KBM-7 (cell line): ENCODE results near the gene TMPRSS6.

Experiments used
- DNase-seq: peaks from one replicate; pipeline ENCODE4 v3.0.0-alpha.2; 2015
- in situ Hi-C: fragments of 300-500 bp; cut with MboI; formaldehyde crosslinking; loops from 2 replicates; pipeline ENCODE4 v1.14.3; 2020; ENCODE audit warnings: low sequenced_read_pairs, low pct_unique_long_range_greater_than_20kb, mixed read lengths

TMPRSS6 gene

DNA sequence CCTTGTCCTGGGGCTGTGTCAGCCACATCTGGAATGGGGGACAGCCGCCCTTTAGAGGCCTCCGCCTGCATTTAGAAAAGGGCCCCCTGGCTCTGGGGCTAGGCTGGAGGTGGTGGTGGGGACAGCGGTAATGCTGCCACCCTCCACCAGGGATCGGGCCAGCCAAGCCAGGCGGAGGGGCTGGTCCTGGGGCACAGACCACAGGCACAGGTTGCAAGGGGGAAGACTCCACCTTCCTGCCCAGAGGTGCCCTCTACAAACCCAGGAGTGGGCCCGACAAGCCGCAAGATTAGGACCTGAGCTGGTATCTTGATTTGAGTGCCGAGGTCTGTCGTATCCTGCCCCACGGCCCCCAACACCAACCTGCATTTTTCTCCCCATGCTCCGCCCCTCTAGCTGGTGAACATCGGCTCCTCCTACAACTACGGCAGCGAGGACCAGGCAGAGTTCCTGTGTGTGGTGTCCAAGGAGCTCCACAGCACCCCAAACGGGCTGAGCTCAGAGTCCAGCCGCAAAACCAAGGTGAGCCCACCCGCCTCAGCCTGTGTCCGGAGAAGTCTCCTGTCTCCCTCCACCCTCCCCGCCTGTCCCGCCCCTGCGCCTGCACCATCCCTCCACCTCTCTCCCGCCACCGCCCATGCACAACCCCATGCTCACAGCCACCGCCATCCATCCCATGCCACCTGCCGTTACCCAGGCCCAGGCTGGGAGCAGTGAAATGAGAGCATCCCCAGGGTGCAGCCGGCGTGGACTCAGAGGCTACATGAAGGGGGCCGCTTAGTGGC, 50.4 kb downstream of the TMPRSS6 start:
- in situ Hi-C loops, result no loop called here
- no peak for DNase-seq

DNA sequence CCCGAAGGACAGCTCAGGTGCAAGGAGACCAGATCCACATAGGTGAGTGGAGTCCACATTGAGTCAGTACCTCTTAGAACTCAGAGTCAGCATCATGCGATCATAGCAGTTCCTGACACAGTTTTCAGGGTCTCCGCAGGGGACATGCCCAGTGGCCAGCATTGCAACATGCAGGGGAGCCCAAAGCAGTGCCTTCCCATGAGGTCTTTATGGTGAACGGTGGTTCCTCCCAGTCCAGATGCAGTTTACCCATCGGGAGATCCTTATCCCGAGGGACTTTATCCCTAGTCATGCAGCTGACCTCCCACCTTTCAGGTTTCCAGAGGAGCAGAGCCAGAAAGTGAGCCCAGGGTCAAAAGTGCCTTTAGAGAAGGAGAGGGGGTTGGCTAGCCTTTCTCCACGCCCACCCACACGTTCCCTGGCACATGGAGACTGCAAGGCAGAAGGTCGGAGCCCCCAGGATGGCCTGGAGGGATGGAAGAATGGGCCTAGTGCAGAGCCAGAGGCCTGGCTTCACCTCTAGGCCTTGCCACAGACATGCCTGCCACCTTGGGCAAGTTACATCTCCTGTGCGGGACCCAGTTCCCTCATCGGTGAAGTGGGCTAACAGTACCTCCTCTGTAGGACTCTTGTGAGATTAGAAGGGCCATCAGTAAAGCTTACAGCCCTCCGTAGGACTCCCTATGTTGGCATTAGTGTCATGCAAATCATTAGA, 51.6 kb downstream of the TMPRSS6 start:
- in situ Hi-C loops, result no loop called here
- no peak for DNase-seq

DNA sequence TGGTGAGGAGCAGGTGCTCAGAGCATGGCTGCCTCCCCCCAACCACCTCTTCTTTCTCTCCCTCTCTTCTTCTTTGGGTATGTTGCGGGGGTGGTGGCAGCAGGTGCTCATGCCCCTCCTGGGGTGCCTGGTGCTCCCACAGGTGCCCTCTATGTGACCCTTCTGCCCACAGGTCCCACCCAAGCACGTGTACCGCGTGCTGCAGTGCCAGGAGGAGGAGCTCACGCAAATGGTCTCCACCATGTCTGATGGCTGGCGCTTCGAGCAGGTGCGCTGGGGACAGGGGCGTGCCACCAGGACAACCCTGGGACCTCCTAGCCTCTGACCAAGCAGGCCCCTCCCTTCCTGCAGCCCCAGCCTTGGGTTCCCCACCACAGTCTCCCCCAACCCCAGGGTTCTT, 52.3 kb downstream of the TMPRSS6 start:
- DNase-seq, result no peak
- in situ Hi-C loops, result no loop called here

DNA sequence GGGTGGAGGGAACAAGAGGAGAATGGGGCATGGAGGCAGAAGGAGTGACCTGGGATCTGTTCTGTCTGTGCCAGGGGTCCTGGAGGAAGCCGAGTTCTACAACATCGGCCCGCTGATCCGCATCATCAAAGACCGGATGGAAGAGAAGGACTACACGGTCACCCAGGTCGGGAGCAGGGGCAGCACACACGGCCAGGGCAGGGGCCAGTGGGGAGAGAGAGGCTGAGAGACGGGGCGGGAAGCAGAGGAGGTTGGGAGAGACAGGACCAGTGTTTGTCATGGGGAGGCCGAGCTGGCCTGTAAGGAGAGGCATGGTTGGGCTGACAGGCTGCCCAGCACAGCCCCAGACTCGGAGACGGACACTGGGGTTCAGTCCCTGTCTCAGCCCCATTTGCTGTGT, 53.3 kb downstream of the TMPRSS6 start:
- no peak for DNase-seq
- in situ Hi-C loops, result no loop called here

DNA sequence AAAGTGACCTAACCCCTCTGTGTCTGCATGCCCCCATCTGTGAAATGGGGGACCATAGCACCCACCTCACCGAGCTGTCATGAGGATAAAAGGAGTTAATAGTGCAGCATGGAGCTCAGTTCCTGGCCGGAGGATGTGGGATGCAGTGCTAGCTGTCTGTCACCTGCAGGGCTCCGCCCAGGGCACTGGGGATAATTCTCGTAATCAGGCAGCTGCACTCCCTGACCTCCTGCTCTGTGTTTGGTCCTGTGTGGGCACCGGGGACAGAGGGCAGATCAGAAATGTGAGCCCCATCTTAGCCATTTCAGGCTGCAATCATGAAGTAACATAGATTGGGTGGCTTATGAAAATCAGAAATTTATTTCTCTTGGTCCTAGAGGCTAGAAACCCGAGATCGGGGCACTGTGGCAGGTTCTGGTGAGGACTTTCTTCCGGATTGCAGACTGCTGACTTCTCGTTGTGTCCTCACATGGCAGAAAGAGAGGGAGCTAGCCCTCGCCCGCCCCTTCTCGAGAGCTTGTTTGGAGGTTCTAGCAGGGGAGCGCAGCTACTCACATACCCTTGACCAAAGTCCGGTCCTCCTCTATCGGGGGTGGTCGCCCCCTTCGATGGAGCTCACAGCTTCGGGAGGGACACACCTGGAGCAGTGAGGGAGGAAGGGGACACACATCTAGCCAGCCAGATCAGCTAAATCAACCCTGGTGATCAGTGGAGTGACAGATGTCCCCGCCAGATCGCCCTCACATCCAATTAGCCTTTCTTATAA, 54.7 kb downstream of the TMPRSS6 start:
- in situ Hi-C loops, result no loop called here
- DNase-seq, result no peak

DNA sequence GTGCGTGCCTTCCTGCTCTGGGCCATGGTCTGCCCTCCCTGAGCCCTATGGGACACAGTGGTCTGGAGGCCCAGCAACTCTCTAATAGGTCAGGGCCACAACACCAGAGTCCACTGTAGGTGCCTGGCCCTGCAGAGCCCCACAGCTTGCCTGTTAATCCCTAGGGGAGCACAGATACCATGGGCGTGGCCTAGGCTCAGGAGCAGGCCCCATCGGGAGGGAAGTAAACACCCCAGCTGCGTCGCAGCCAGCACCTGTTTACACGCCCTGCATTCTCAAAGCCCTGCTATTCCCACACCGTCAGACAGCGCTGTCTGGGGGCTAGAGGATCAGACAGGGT, 55.5 kb downstream of the TMPRSS6 start:
- in situ Hi-C loops, result no loop called here
- DNase-seq, result no peak

DNA sequence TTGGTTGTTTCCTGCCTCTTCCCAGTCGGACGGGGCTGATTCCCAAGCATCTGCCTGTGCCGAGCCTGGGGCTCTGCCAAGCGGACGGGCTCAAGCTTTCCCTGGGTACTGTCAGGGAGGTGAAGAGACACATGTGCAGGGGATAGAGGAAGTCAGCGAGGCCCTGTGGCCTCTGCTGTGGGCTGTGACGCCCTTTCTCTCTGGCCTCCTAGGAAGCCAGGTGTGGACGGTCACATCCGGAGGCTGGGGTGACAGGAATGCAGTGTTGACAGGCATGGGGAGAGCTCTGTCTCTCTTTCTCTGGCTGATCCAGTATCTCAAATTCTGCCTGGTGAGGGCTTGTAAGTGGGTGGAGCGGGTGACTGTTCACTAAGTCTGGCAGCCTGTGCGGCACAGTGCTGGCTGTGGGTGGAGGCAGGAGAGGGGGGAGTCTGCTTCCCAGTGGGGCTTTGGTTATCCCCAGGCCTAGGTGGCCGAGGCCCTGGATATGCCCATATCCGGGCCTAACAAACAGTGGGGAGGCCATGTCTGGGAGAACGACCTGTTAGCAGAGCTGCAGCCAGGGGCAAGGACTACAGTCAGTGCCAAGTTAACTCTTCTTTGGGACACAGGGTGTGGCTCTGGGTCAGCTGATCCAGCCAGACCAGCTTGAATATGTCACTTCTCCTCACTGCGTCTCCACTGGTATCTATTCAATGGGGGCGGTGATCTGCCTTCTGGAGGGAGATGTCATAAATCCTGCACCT, 56.0 kb downstream of the TMPRSS6 start:
- in situ Hi-C loops, result no loop called here
- DNase-seq, result no peak

DNA sequence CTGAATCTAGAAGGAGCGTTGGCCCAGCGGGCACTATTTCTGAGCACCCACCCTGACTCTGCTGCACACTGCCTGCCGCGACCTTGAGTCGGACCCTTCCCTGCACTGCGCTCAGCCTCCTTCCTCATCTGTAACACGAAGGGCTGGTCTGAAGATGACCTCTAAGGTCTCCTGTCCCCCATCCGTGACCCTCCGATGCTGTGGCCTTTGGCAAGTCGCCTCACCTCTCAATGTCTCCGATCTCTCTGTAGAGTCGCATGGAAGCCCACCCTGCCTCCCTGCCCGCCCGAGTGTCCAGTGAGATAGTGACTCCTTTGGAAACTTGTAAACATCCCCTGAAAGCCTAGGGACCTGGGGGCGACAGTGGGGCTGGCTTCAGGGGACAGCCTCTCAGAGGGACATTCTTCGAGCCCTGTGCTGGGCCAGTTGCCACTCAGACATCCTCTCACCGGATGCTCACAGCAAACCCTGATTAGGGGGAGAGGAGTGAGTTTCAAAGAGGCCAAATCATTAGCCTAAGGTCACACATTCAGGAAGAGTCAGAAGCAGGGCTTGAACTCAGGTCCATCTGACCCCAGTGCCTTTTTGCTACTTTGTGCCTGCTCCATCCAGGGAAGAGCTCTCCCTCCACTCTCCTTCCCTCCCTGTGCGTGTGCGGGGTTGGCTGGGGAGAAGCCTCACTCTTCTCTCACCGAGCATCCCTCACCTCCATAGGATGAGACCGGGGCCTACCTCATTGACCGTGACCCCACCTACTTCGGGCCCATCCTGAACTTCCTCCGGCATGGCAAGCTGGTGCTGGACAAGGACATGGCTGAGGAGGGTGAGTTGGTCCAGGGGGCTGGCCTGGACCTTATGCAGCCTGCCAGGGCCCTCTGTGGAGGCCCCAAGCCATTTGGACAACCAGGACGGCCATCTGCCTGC, 56.9 kb downstream of the TMPRSS6 start:
- no peak for DNase-seq
- in situ Hi-C loops, result no loop called here

DNA sequence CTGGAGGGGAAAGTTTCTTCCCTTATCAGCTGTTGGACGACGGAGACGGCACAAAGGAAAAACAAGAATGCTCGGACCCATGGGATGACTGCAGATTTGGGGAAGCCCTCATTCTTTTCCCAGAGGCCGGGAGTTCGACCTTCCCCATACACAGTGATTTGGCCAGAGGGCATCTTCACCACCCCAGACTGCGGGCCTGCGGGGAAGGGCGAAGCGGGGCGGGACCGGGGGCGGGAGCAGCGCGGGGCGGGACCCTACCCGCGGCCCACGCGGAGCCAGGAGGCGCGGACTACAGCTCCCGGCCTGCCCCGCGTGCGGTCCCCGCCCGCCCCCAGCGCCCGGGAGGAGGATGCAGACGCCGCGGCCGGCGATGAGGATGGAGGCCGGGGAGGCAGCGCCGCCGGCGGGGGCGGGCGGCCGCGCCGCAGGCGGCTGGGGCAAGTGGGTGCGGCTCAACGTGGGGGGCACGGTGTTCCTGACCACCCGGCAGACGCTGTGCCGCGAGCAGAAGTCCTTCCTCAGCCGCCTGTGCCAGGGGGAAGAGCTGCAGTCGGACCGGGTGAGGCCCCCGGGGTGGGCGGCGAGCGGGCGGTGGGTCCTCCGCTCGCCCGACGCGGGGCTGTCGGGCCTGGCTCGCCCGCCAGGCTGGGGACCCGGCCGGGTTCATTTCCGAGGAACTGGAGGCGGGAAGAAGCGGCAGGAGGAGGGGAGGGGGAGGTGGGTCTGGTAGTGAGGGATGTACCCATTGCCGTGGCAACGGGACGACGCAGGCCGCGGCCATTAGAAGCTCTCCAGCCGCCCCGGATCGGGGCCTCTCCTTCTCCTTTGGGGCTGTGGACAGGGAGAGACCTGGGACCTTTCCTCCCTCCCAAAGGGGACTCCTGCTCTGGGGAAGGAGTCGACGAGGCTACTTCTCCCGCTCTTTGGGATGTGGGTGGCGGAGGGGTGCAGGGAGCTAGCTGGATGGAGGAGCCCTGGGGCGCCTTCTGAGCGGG, 57.8 kb downstream of the TMPRSS6 start, which contains the start of gene KCTD17:
TSS of gene KCTD17 (plus strand) at position 352 of the 995 bp plus-strand sequence. CDS start at position 371, 19 bp downstream.
- DNase-seq, result peak; percentile 29
- in situ Hi-C loops, result no loop called here

DNA sequence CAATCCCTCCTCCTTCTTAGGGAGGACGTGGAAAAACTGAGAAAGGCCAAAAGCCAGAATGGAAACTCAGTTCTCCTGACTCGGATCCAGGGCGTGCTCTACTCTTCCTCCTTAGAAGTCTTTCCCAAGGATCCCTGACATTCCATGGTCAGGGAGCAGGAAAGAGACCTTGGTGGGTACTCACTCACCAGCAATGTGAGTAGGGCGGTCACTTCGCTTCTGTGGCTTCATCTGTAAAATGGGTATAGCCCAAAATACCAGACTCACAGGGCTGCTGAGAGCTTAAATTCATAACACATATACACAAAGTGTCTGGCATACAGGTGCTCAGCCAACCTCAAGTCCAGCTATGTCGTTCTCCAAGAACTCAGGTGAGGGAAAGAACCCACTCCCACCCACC, 58.6 kb downstream of the TMPRSS6 start:
- in situ Hi-C loops, result no loop called here
- no peak for DNase-seq

DNA sequence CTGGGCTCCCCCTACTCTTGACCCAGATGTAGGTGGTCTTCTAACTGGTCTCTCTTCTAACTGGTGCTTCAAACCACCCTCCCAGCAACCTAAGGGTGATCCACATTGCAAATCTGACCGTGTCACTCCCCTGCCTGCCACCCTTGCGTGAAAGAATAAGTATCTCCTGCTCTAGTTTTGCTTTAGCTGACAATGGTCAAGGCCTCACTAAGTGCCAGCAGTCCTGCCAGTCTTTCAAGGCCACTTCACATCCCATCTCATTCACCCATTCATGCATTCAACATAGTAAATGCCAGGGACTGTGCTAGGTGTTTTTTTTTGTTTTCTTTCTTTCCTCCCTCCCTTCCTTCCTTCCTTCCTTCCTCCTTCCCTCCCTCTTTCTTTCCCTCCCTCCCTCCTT, 60.3 kb downstream of the TMPRSS6 start:
- in situ Hi-C loops, result no loop called here
- DNase-seq, result no peak

DNA sequence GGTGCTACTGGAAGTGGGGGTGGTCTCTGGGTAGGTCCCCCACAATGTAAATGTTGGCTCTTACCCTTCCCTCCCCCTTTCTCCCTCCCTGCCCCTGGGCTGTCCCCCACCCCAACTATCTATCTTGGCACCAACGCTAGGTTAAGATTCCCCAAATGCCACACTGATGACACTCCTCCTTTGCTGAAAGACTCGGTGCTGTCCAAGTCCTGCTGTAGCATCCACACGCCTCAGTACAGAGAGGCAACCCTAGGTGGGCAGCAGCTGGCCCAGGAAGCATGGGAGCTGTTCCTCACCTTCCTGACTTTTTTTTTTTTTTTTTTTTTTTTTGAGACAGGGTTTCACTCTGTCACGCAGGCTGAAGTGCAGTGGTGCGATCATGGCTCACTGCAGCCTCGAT, 61.4 kb downstream of the TMPRSS6 start:
- no peak for DNase-seq
- in situ Hi-C loops, result no loop called here

DNA sequence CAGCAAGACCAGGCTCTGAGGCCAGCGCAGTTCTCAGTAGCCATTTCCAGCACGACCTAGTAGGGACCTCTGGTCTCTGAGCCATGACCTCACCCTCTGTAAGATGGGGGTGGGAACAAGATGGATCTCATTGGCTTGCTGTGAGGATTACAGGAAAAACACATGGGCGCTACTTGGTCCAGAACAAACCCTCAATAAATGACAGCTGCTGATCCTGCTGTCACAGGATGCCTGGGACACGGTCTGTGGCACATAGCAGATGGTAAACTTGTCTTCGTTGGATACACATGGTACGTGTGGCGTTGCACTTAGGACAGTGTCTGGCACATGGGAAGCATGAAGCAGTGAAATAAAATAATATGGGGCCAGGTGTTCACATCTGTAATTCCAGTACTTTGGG, 62.5 kb downstream of the TMPRSS6 start:
- no peak for DNase-seq
- in situ Hi-C loops, result no loop called here

DNA sequence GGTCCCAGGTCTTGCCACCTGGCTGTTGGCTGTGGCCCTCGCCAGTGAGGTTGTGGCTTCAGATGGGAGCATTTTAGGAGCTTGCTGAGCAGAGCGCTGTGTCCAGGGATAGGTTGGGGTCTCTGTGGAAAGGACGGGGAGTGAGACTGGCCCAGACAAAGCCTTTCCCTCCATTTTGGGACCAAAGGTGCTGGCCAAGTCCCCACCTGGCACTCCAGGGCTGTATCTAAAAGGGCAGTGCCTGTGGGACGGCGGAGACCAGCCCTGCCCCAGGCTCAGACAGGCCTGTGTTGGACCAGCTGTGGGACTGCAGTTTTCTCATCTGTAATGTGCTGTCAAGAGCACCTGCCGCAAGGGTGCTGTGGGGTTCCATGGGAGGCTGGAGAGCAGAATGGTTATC, 62.9 kb downstream of the TMPRSS6 start:
- no peak for DNase-seq
- in situ Hi-C loops, result no loop called here

DNA sequence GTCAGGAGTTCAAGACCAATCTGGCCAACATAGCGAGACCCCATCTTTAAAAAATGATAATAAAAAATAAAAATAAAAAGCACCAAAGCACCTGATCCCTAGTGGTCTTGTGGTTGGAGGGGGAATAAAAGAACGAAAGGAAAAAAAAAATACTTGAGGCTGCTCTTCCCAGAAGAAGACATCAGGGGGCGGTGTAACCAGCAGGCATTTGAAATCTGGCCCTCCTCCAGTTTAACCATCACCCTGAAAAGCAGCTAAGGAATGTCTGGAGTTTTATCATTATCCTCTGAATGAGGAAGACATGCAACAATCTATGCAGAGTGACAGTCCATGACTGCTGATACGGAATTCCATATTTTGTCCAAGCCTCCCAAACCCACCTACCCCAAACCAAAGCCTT, 63.6 kb downstream of the TMPRSS6 start:
- in situ Hi-C loops, result no loop called here

DNA sequence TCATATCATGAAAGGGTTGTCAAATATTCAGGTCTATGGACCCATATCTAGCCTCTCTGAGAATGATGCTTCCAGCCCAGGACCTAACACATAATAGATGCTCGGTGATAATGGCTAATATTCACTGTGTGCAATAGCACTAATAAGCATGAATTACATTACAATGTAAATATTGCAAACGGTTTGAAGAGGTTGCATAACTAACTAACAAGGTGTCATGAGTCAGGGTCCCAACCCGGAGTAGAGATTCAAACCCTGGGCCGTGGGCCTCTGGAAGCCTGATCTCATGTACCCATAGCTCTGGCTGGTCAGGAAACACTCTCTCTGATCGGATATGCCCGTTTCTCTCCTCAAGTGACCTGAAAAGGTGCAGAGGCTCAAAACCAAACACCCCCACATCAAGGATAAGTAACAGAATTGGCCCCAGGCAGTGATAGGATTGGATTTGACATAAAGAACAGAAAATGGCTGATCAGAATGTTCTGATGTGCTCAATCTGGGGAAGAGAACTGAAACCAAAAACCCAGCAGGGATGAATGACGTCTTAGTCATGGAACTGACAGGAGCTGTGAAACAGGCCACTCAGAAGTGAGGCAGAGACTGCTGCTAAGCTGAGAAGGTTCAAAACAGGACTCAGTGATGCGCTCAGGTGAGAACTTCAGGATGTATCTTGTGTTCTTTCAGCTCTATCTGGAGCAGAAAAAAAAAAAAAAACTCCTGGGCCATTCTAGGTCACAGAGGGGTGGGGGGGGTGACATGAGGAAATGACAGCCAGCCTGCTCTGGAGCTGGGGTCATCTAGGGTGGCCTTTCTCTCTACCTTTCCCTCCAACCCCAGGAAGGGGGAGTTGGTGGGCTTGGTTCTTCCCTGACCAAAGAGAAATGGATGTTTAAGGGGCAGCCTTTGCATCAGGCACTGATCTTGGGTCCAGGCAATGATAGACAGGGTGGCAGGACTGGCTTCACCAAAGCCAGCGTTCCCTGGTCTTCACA, 64.6 kb downstream of the TMPRSS6 start:
- no peak for DNase-seq
- in situ Hi-C loops, result no loop called here

More for the DNA sequence above, 63.6 kb downstream of the TMPRSS6 start:
- DNase-seq, result peak; percentile 64
